H1 (cell line): Measurements from ENCODE around the gene OXCT2. TPM values are rescaled to one million over a fixed set of nuclear protein-coding genes. Genes with fewer than 3 reads are reported as not detected.

Source experiments
- CTCF ChIA-PET: fragments of 300-600 bp; sonication (Branson Sonifier 250); formaldehyde crosslinking; loops from one replicate; lab custom pipeline; 2021; ENCODE audit not compliant: partially characterized antibody; lab: Charles Lee
- POLR2A ChIA-PET: fragments of 300-600 bp; sonication (Branson Sonifier 250); formaldehyde crosslinking; loops from one replicate; lab custom pipeline; 2021; ENCODE audit warnings: inconsistent platforms; ENCODE audit not compliant: partially characterized antibody; lab: Charles Lee
- DNase-seq, 2 experiments: peaks; one replicate each; pipeline versions ENCODE4 v3.0.0 to v3.0.0-alpha.2; 2010 to 2022; ENCODE audit warnings: low spot score in 2 of 2, low read depth in 1 of 2, mixed read lengths in 1 of 2
- FAIRE-seq: peaks from 2 replicates; lab custom pipeline; 2011; peaks lifted over from hg19 to GRCh38; lab: Jason Lieb, UNC
- H2AFZ ChIP-seq: 2 replicates; pipeline ENCODE4 v1.8.1; 2012; ENCODE audit warnings: low read length, inconsistent platforms
- H2AK5ac ChIP-seq: 2 replicates; pipeline ENCODE4 v1.6.1; 2013; ENCODE audit warnings: low read depth, low read length
- H2BK120ac ChIP-seq: replicated peaks from 2 replicates; pipeline ENCODE3; 2013; ENCODE audit warnings: low read depth, low read length, inconsistent platforms
- H2BK12ac ChIP-seq: 2 replicates; pipeline ENCODE4 v1.6.1; 2013; ENCODE audit warnings: low read depth, low read length
- H2BK15ac ChIP-seq: 2 replicates; pipeline ENCODE4 v1.6.1; 2013; ENCODE audit warnings: low read length
- H2BK20ac ChIP-seq: 2 replicates; pipeline ENCODE4 v1.6.1; 2013; ENCODE audit warnings: low read length
- H2BK5ac ChIP-seq: 2 replicates; pipeline ENCODE4 v1.6.1; 2013; ENCODE audit warnings: low read depth, low read length
- H3K14ac ChIP-seq: 2 replicates; pipeline ENCODE4 v1.6.1; 2013; ENCODE audit warnings: inconsistent platforms; ENCODE audit not compliant: insufficient read length
- H3K18ac ChIP-seq: 2 replicates; pipeline ENCODE4 v1.6.1; 2013; ENCODE audit warnings: low read length; ENCODE audit errors: extremely low read depth
- H3K23ac ChIP-seq: 2 replicates; pipeline ENCODE4 v1.6.1; 2013; ENCODE audit warnings: inconsistent platforms; ENCODE audit not compliant: insufficient read length
- H3K23me2 ChIP-seq: 2 replicates; pipeline ENCODE4 v1.6.1; 2013; ENCODE audit warnings: low read depth, low read length
- H3K27ac ChIP-seq: 2 replicates; pipeline ENCODE4 v1.6.1; 2011; ENCODE audit warnings: low read depth, low read length, inconsistent platforms
- H3K27me3 ChIP-seq, 4 experiments: replicated peaks in 1 of 4; 1 replicate in 1 of 4; 2 replicates in 3 of 4; pipeline versions ENCODE4 v1.6.1 to v1.8.1; 2011 to 2013; ENCODE audit warnings: low read length in 3 of 4, mild to moderate bottlenecking in 3 of 4, inconsistent platforms in 2 of 4, mixed read lengths in 2 of 4, moderate library complexity in 1 of 4; ENCODE audit not compliant: control insufficient read depth in 3 of 4, insufficient read depth in 3 of 4; ENCODE audit errors: extremely low read depth in 1 of 4
- H3K36me3 ChIP-seq, 4 experiments: 2 replicates each; pipeline versions ENCODE4 v1.6.1 to v1.8.1; 2011 to 2013; ENCODE audit warnings: mild to moderate bottlenecking in 4 of 4, low read length in 3 of 4, moderate library complexity in 2 of 4, control low read depth in 1 of 4, inconsistent platforms in 1 of 4; ENCODE audit not compliant: insufficient read depth in 4 of 4, control insufficient read depth in 2 of 4
- H3K4ac ChIP-seq: replicated peaks from 2 replicates; pipeline ENCODE3; 2013; ENCODE audit warnings: low read length, low read depth, mixed read lengths, inconsistent platforms; ENCODE audit not compliant: insufficient read length
- H3K4me1 ChIP-seq, 4 experiments: replicated peaks in 1 of 4; 1 replicate in 1 of 4; 2 replicates in 3 of 4; pipeline versions ENCODE4 v1.6.1 to v1.8.1; 2011 to 2013; ENCODE audit warnings: low read length in 3 of 4, inconsistent platforms in 2 of 4, mixed read lengths in 1 of 4; ENCODE audit not compliant: insufficient read depth in 4 of 4, control insufficient read depth in 3 of 4
- H3K4me2 ChIP-seq, 2 experiments: 2 replicates each; pipeline versions ENCODE4 v1.6.1 to v1.8.1; 2011 to 2013; ENCODE audit warnings: low read depth in 2 of 2, low read length in 2 of 2, control low read depth in 1 of 2, inconsistent platforms in 1 of 2, mild to moderate bottlenecking in 1 of 2; ENCODE audit not compliant: insufficient read depth in 1 of 2
- H3K4me3 ChIP-seq, 4 experiments: fragments of 200-600, 300-600 bp in 1 of 4; sonication (generic), shearing (Covaris generic), sonication (Bioruptor Twin) in 1 of 4; 2 replicates each; pipeline versions ENCODE4 v1.5.1 to v1.8.1; 2011 to 2016; ENCODE audit warnings: low read length in 4 of 4, low read depth in 3 of 4, control low read depth in 2 of 4, inconsistent platforms in 2 of 4, mild to moderate bottlenecking in 2 of 4, mixed read lengths in 1 of 4, moderate library complexity in 1 of 4; ENCODE audit not compliant: insufficient read depth in 2 of 4; ENCODE audit errors: extremely low read depth in 1 of 4
- H3K56ac ChIP-seq: replicated peaks from 2 replicates; pipeline ENCODE3; 2013; ENCODE audit warnings: low read depth, mild to moderate bottlenecking, mixed read lengths, low read length, inconsistent platforms; ENCODE audit not compliant: insufficient read length
- H3K79me1 ChIP-seq: 2 replicates; pipeline ENCODE4 v1.6.1; 2013; ENCODE audit warnings: low read depth, low read length, control low read depth
- H3K79me2 ChIP-seq, 2 experiments: 2 replicates each; pipeline versions ENCODE4 v1.6.1 to v1.8.1; 2012 to 2013; ENCODE audit warnings: low read length in 2 of 2, mild to moderate bottlenecking in 2 of 2, inconsistent platforms in 1 of 2; ENCODE audit not compliant: insufficient read depth in 2 of 2, control insufficient read depth in 1 of 2
- H3K9ac ChIP-seq, 4 experiments: replicated peaks in 1 of 4; 1 replicate in 1 of 4; 2 replicates in 3 of 4; pipeline versions ENCODE4 v1.6.1 to v1.8.1; 2011 to 2013; ENCODE audit warnings: low read depth in 3 of 4, low read length in 3 of 4, control low read depth in 2 of 4, mild to moderate bottlenecking in 2 of 4, moderate library complexity in 2 of 4, inconsistent platforms in 1 of 4; ENCODE audit errors: extremely low read depth in 1 of 4
- H3K9me3 ChIP-seq, 2 experiments: 2 replicates each; pipeline versions ENCODE4 v1.6.1 to v1.8.1; 2012 to 2013; ENCODE audit warnings: mild to moderate bottlenecking in 2 of 2, moderate library complexity in 2 of 2, control low read depth in 1 of 2, inconsistent platforms in 1 of 2, low read depth in 1 of 2, low read length in 1 of 2, mixed read lengths in 1 of 2; ENCODE audit not compliant: insufficient read depth in 2 of 2
- H4K20me1 ChIP-seq, 2 experiments: replicated peaks in 1 of 2; 2 replicates each; pipeline versions ENCODE3 to v1.8.1; 2011 to 2013; ENCODE audit warnings: inconsistent platforms in 2 of 2, low read length in 2 of 2, mild to moderate bottlenecking in 1 of 2; ENCODE audit not compliant: insufficient read depth in 2 of 2, control insufficient read depth in 1 of 2
- H4K5ac ChIP-seq: 2 replicates; pipeline ENCODE4 v1.6.1; 2013; ENCODE audit warnings: low read length, low read depth, mixed read lengths, inconsistent platforms; ENCODE audit not compliant: insufficient read length
- H4K8ac ChIP-seq: 2 replicates; pipeline ENCODE4 v1.8.0; 2013; ENCODE audit warnings: mild to moderate bottlenecking, moderate library complexity, low read length, inconsistent platforms; ENCODE audit not compliant: insufficient read depth; ENCODE audit errors: extremely low read depth
- H4K91ac ChIP-seq: replicated peaks from 2 replicates; pipeline ENCODE3; 2013; ENCODE audit warnings: low read length, mixed read lengths, inconsistent platforms; ENCODE audit not compliant: insufficient read length
- BACH1 ChIP-seq: IDR thresholded peaks from 2 replicates; pipeline ENCODE4 v1.6.1; 2012; ENCODE audit warnings: low read length, improper control_type of control experiment
- CBX8 ChIP-seq: fragments of 300-800, 300-1000 bp; sonication (generic); IDR thresholded peaks from 2 replicates; pipeline ENCODE4 v1.7.1; 2016; ENCODE audit warnings: low read depth, low read length, borderline replicate concordance
- CREB1 ChIP-seq: IDR thresholded peaks from 2 replicates; pipeline ENCODE4 v1.6.1; 2012; ENCODE audit warnings: inconsistent platforms
- GABPA ChIP-seq: IDR thresholded peaks from 2 replicates; pipeline ENCODE4 v1.6.1; 2011; ENCODE audit warnings: mild to moderate bottlenecking, low read length, moderate library complexity, borderline replicate concordance; ENCODE audit not compliant: insufficient read depth
- HDAC6 ChIP-seq: IDR thresholded peaks from one replicate; pipeline ENCODE4 v1.7.1; 2012; ENCODE audit warnings: low read depth, mild to moderate bottlenecking, inconsistent platforms, low read length, moderate library complexity
- PHF8 ChIP-seq: fragments of 200-600 bp; sonication (generic); conservative IDR thresholded peaks from 2 replicates; pipeline ENCODE4 v1.7.1; 2012; ENCODE audit warnings: low read depth, mild to moderate bottlenecking, inconsistent platforms, low read length, moderate library complexity
- RAD21 ChIP-seq, 2 experiments: IDR thresholded peaks in 1 of 2; conservative IDR thresholded peaks in 1 of 2; 2 replicates each; pipeline ENCODE4 v1.6.1; 2011; ENCODE audit warnings: low read depth in 2 of 2, low read length in 2 of 2, improper control_type of control experiment in 1 of 2, inconsistent platforms in 1 of 2, mild to moderate bottlenecking in 1 of 2, moderate library complexity in 1 of 2
- RBBP5 ChIP-seq: IDR thresholded peaks from 2 replicates; pipeline ENCODE4 v1.7.1; 2012; ENCODE audit warnings: low read depth, mild to moderate bottlenecking, inconsistent platforms, low read length, moderate library complexity, borderline replicate concordance
- SAP30 ChIP-seq: fragments of 300-600 bp; sonication (generic); IDR thresholded peaks from 2 replicates; pipeline ENCODE4 v1.7.1; 2012; ENCODE audit warnings: low read length, moderate library complexity, mild to moderate bottlenecking, inconsistent platforms; ENCODE audit not compliant: insufficient read depth, insufficient replicate concordance
- SIRT6 ChIP-seq: IDR thresholded peaks from one replicate; pipeline ENCODE4 v1.7.1; 2012; ENCODE audit warnings: low read length, inconsistent platforms
- TAF1 ChIP-seq: IDR thresholded peaks from 2 replicates; pipeline ENCODE4 v1.6.1; 2011; ENCODE audit warnings: mild to moderate bottlenecking, low read depth, low read length
- TCF12 ChIP-seq: IDR thresholded peaks from 2 replicates; pipeline ENCODE4 v1.6.1; 2011; ENCODE audit warnings: low read depth, mild to moderate bottlenecking, low read length
- WGBS, 2 experiments: shearing (Covaris generic) in 1 of 2; methylation state at CpG; one replicate each; pipeline versions ENCODE4 v1.1.6 to v1.1.7; 2013 to 2015; ENCODE audit warnings: low lambda C conversion rate in 2 of 2, mixed read lengths in 2 of 2, inconsistent platforms in 1 of 2, low coverage in 1 of 2, missing lambda C conversion rate in 1 of 2; ENCODE audit not compliant: insufficient replicate concordance in 2 of 2, insufficient coverage in 1 of 2, insufficient read length in 1 of 2; ENCODE audit errors: extremely low coverage in 1 of 2, missing lambda C conversion rate in 1 of 2; 5-methylcytosine and 5-hydroxymethylcytosine counted together
- polyA plus RNA-seq, 7 experiments: library from polyadenylated mRNA; depleted of rRNA in 3 of 7; stranded (reverse) in 5 of 7; unstranded in 2 of 7; fragments of >200 nt in 5 of 7; fragments of 200-250 nt in 2 of 7; gene quantifications; 1 replicate in 5 of 7; 2 replicates in 1 of 7; 4 replicates in 1 of 7; pipeline versions ENCODE4 v1.2.1 to v1.2.3, GENCODE V29; 2011 to 2013; ENCODE audit warnings: missing spikeins in 2 of 7, mixed read lengths in 2 of 7
- total RNA-seq: library from RNA; stranded (reverse); fragmentation: NEBNext Ultra II Directional; extraction: Animal tissue kit (Norgen Biotek cat#: 25700); gene quantifications from 2 replicates; pipeline ENCODE4 v1.2.1, GENCODE V29; 2021
- TF ChIP-seq, protein P1 (sequence below): IDR thresholded peaks from 2 replicates; pipeline ENCODE4 v1.6.1; 2011; ENCODE audit warnings: low read length, improper control_type of control experiment

OXCT2 gene
- total and polyA plus RNA-seq, 2 of the 8 experiments (the other 6 are each of a cell fraction or from before 2014, with no cell fraction given) = 2.6 to 2.9 TPM

DNA sequence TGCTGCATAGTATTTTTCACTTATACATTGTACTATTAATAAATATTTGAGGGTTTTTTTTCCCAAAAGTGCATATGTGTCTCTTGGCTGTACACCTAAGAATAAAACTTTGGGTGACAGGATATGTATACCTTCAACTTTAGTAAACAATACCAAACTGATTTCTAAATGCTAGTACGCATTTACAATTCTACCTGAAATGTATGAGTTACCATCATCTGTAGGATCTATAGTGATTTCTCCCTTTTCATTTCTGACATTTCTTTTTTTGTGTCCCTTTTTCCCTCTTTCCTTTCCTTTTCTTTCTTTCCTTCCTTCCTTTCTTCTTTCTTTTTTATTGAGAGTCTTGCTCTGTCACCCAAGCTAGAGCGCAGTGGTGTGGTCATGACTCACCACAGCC is 34.2 kb upstream of the OXCT2 start:
- Histone ChIP-seq H3K56ac (no peak overlapping the region), H2BK20ac (no peak overlapping the region), H3K36me3 (no peaks in the 10 kb centered on the region), H3K4me2 (no peak overlapping the region), H2BK5ac (no peak overlapping the region), H3K4ac (no peak overlapping the region), H3K27me3 (no peaks in the 10 kb centered on the region)
- POLR2A ChIA-PET = interaction anchor here (1.2 kb wide), 1 partner anchor 104 kb away, joined by 4 read pairs; no protein-coding TSS in a partner anchor
- no peak for DNase-seq
- WGBS, 2 experiments = 87% methylated on average over 2 of the region's 2 CpGs; no CpG with 5 or more reads in 1 of the 2 experiments
- TF ChIP-seq CREB1 (no peak), TAF1 (no peak), RBBP5 (no peak), SAP30 (no peak), BACH1 (no peak), GABPA (no peak), TCF12 (no peak), HDAC6 (no peak), CBX8 (no peak), PHF8 (no peak), SIRT6 (no peak), RAD21 (IDR thresholded peaks at IDR 0.05 in 1 of 2, conservative IDR thresholded peaks at IDR 0.05 in 1 of 2; ENCODE audit: low read depth in 2 of 2, low read length in 2 of 2) (no peak)
- TF ChIP-seq, protein P1, sequence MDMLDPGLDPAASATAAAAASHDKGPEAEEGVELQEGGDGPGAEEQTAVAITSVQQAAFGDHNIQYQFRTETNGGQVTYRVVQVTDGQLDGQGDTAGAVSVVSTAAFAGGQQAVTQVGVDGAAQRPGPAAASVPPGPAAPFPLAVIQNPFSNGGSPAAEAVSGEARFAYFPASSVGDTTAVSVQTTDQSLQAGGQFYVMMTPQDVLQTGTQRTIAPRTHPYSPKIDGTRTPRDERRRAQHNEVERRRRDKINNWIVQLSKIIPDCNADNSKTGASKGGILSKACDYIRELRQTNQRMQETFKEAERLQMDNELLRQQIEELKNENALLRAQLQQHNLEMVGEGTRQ = no peak
- TF ChIP-seq, all 59 proteins: peak for 0
- H3K79me2 ChIP-seq = no peaks in the 10 kb centered on the region
- no peak overlapping the region for H2BK12ac ChIP-seq
- H3K79me1 ChIP-seq = no peaks in the 10 kb centered on the region
- H2AK5ac ChIP-seq = no peak overlapping the region
- H2AFZ ChIP-seq = no peak overlapping the region
- H3K18ac ChIP-seq = no peak overlapping the region
- H3K23me2 ChIP-seq = no peaks in the 10 kb centered on the region
- H3K14ac ChIP-seq = no peak overlapping the region
- no peak overlapping the region for H4K5ac ChIP-seq
- H3K23ac ChIP-seq = no peak overlapping the region
- no peaks in the 10 kb centered on the region for H4K20me1 ChIP-seq
- no peak overlapping the region for H4K91ac ChIP-seq
- no peak overlapping the region for H2BK120ac ChIP-seq
- H3K4me3 ChIP-seq = no peak overlapping the region
- H3K27ac ChIP-seq = no peak overlapping the region
- no peak for FAIRE-seq
- no peak overlapping the region for H4K8ac ChIP-seq
- H3K9me3 ChIP-seq = peaks cover 0 to 9% of the 10 kb centered on the region in 2 experiments; a peak in 1 of 4 replicates
- H2BK15ac ChIP-seq = no peak overlapping the region
- H3K4me1 ChIP-seq = peaks cover 0 to 3% (median 0%) of the 10 kb centered on the region in 4 experiments; a peak in 2 of 7 replicates
- H3K9ac ChIP-seq = no peak overlapping the region
- CTCF ChIA-PET = no interaction called here
